Neural progenitor cell (in vitro differentiated cells): ENCODE measurements around the gene TMEM185B. TPM values are rescaled to one million over a fixed set of nuclear protein-coding genes. Genes with fewer than 3 reads are reported as not detected.

Source experiments
- DNase-seq: peaks from one replicate; pipeline ENCODE4 v3.0.0-alpha.2; 2016; ENCODE audit warnings: low spot score
- H2AFZ ChIP-seq: fragments of 200-600 bp; sonication (generic); replicated peaks from 2 replicates; pipeline ENCODE4 v1.6.1; 2016; ENCODE audit warnings: antibody characterized with exemption
- H3F3A ChIP-seq: fragments of 200-600 bp; sonication (generic); 2 replicates; pipeline ENCODE4 v1.6.1; 2016; ENCODE audit warnings: antibody characterized with exemption, low read depth
- H3K27ac ChIP-seq: fragments of 200-600 bp; sonication (generic); 2 replicates; pipeline ENCODE4 v1.5.1; 2016; ENCODE audit warnings: mild to moderate bottlenecking
- H3K27me3 ChIP-seq: fragments of 200-600 bp; sonication (generic); 2 replicates; pipeline ENCODE4 v1.6.1; 2016; ENCODE audit warnings: mild to moderate bottlenecking, moderate library complexity
- H3K36me3 ChIP-seq: fragments of 200-600 bp; sonication (generic); 2 replicates; pipeline ENCODE4 v1.5.1; 2016
- H3K4me1 ChIP-seq: fragments of 200-600 bp; sonication (generic); 2 replicates; pipeline ENCODE4 v1.6.1; 2016; ENCODE audit warnings: mixed run types
- H3K4me2 ChIP-seq: fragments of 200-600 bp; sonication (generic); 2 replicates; pipeline ENCODE4 v1.6.1; 2016
- H3K4me3 ChIP-seq: fragments of 200-600 bp; sonication (generic); 2 replicates; pipeline ENCODE4 v1.5.1; 2016
- H3K79me2 ChIP-seq: fragments of 200-600 bp; sonication (generic); 2 replicates; pipeline ENCODE4 v1.6.1; 2016; ENCODE audit warnings: low read depth
- H3K9ac ChIP-seq: fragments of 200-600 bp; sonication (generic); 2 replicates; pipeline ENCODE4 v1.6.1; 2016
- H3K9me3 ChIP-seq: fragments of 200-600 bp; sonication (generic); 2 replicates; pipeline ENCODE4 v1.5.1; 2016; ENCODE audit warnings: low read depth
- H4K20me1 ChIP-seq: fragments of 200-600 bp; sonication (generic); 2 replicates; pipeline ENCODE4 v1.6.1; 2016; ENCODE audit warnings: low read depth
- H3K27ac Mint-ChIP-seq: 3 replicates; pipeline ENCODE4 v1.8.0; 2021; ENCODE audit warnings: mixed read lengths
- H3K27me3 Mint-ChIP-seq: 2 replicates; pipeline ENCODE4 v1.8.0; 2022; ENCODE audit warnings: low read depth, mild to moderate bottlenecking, inconsistent platforms, moderate library complexity, mixed read lengths; ENCODE audit not compliant: insufficient read depth
- H3K36me3 Mint-ChIP-seq: 3 replicates; pipeline ENCODE4 v1.8.0; 2021; ENCODE audit warnings: mixed read lengths
- H3K4me1 Mint-ChIP-seq: 3 replicates; pipeline ENCODE4 v1.8.0; 2021; ENCODE audit warnings: mixed read lengths
- H3K4me3 Mint-ChIP-seq: 3 replicates; pipeline ENCODE4 v1.8.0; 2021; ENCODE audit warnings: mild to moderate bottlenecking, moderate library complexity, mixed read lengths
- H3K9me3 Mint-ChIP-seq: 3 replicates; pipeline ENCODE4 v1.8.0; 2020; ENCODE audit warnings: mixed read lengths
- EZH2 ChIP-seq: fragments of 200-600 bp; sonication (generic); IDR thresholded peaks from 2 replicates; pipeline ENCODE4 v1.6.1; 2017; ENCODE audit warnings: antibody characterized with exemption, mild to moderate bottlenecking, moderate library complexity
- EZH2phosphoT487 ChIP-seq: fragments of 200-600 bp; sonication (generic); IDR thresholded peaks from 2 replicates; pipeline ENCODE4 v1.6.1; 2017; ENCODE audit warnings: antibody characterized with exemption
- total RNA-seq: library from RNA; depleted of rRNA; stranded (reverse); fragments of >200 nt; gene quantifications from 2 replicates; pipeline ENCODE4 v1.2.3, GENCODE V29; 2015; ENCODE audit warnings: low replicate concordance
- TF ChIP-seq, protein P1 (sequence below): fragments of 200-600 bp; sonication (generic); IDR thresholded peaks from 2 replicates; pipeline ENCODE4 v1.5.1; 2017; ENCODE audit warnings: antibody characterized with exemption, mild to moderate bottlenecking

TMEM185B gene
- total RNA-seq, 1 donor from 2014 or later = 11.1 TPM

DNA sequence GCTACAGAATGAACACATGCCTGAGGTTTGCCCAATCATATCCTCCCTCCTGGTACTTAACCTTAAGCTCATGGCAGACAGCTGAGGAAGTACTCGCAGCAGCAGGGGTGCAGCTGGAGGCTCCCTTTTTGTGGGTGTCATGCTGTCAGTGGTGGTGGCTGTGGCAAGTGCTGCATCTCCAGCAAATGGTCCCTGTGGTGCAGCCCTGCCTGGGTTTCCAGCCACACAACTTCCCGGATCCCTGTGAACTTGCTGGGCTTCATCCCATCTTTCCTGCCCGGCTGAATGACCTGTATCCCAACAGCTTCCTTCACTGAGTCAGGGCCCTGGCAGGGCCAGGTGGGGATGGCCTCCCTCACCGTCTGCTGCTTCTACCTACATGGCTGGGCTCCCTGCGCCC is 5.0 kb downstream of the TMEM185B start:
- no peak for DNase-seq
- no peak overlapping the region for H3K9ac ChIP-seq
- TF ChIP-seq EZH2phosphoT487 = no peak
- TF ChIP-seq EZH2 = no peak
- TF ChIP-seq, protein P1, sequence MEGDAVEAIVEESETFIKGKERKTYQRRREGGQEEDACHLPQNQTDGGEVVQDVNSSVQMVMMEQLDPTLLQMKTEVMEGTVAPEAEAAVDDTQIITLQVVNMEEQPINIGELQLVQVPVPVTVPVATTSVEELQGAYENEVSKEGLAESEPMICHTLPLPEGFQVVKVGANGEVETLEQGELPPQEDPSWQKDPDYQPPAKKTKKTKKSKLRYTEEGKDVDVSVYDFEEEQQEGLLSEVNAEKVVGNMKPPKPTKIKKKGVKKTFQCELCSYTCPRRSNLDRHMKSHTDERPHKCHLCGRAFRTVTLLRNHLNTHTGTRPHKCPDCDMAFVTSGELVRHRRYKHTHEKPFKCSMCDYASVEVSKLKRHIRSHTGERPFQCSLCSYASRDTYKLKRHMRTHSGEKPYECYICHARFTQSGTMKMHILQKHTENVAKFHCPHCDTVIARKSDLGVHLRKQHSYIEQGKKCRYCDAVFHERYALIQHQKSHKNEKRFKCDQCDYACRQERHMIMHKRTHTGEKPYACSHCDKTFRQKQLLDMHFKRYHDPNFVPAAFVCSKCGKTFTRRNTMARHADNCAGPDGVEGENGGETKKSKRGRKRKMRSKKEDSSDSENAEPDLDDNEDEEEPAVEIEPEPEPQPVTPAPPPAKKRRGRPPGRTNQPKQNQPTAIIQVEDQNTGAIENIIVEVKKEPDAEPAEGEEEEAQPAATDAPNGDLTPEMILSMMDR = no peak
- no peaks in the 10 kb centered on the region for H3F3A ChIP-seq
- no peak overlapping the region for H3K4me3 Mint-ChIP-seq
- H2AFZ ChIP-seq = no peak overlapping the region
- H3K4me1 Mint-ChIP-seq = peaks cover 13% of the 10 kb centered on the region
- peaks cover 18% of the 10 kb centered on the region for H3K79me2 ChIP-seq
- H3K27me3 Mint-ChIP-seq = peaks cover 10% of the 10 kb centered on the region
- peaks cover 25% of the 10 kb centered on the region for H3K9me3 Mint-ChIP-seq
- H3K9me3 ChIP-seq = no peaks in the 10 kb centered on the region
- no peaks in the 10 kb centered on the region for H3K27me3 ChIP-seq
- H4K20me1 ChIP-seq = no peaks in the 10 kb centered on the region
- no peak overlapping the region for H3K4me2 ChIP-seq
- H3K27ac Mint-ChIP-seq = no peak overlapping the region
- H3K36me3 ChIP-seq = no peaks in the 10 kb centered on the region
- H3K27ac ChIP-seq = no peak overlapping the region
- H3K36me3 Mint-ChIP-seq = peaks cover 33% of the 10 kb centered on the region
- H3K4me3 ChIP-seq = no peak overlapping the region
- H3K4me1 ChIP-seq = peaks cover 6% of the 10 kb centered on the region

DNA sequence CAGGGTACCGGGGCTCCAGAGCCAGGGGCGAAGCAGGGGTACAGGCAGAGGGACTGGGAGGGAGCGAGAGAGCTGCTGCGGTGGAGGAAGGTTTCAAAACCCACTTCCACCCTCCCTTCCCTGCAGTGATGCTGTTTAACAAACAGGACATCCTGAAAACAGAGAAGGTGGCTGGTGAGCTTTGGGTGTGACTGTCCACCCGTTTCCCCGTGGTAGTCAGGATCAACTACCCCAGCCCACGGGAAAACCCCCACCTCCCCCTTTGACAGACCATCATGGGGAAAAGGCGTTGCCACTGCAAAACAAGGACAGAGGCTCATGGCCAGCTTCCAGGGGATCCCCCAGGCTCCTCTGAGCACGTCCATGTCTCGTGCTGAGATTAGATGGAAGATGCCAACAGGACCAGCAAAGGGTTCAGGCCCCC is 12.9 kb downstream of the TMEM185B start:
- Histone ChIP-seq H3K4me3 (no peak overlapping the region), H3K27me3 (no peaks in the 10 kb centered on the region), H3F3A (peaks cover 3% of the 10 kb centered on the region), H3K36me3 (no peaks in the 10 kb centered on the region), H3K4me1 (peaks cover 3% of the 10 kb centered on the region), H2AFZ (no peak overlapping the region), H3K27ac (no peak overlapping the region), H4K20me1 (no peaks in the 10 kb centered on the region), H3K9me3 (no peaks in the 10 kb centered on the region), H3K79me2 (no peaks in the 10 kb centered on the region), H3K4me2 (no peak overlapping the region), H3K9ac (no peak overlapping the region)
- Mint-ChIP-seq H3K27me3 (no peaks in the 10 kb centered on the region), H3K4me1 (peaks cover 5% of the 10 kb centered on the region), H3K27ac (no peak overlapping the region), H3K4me3 (no peak overlapping the region), H3K9me3 (no peaks in the 10 kb centered on the region), H3K36me3 (no peaks in the 10 kb centered on the region)
- no peak for DNase-seq
- no peak for TF ChIP-seq EZH2phosphoT487
- TF ChIP-seq, protein P1 = no peak
- no peak for TF ChIP-seq EZH2

DNA sequence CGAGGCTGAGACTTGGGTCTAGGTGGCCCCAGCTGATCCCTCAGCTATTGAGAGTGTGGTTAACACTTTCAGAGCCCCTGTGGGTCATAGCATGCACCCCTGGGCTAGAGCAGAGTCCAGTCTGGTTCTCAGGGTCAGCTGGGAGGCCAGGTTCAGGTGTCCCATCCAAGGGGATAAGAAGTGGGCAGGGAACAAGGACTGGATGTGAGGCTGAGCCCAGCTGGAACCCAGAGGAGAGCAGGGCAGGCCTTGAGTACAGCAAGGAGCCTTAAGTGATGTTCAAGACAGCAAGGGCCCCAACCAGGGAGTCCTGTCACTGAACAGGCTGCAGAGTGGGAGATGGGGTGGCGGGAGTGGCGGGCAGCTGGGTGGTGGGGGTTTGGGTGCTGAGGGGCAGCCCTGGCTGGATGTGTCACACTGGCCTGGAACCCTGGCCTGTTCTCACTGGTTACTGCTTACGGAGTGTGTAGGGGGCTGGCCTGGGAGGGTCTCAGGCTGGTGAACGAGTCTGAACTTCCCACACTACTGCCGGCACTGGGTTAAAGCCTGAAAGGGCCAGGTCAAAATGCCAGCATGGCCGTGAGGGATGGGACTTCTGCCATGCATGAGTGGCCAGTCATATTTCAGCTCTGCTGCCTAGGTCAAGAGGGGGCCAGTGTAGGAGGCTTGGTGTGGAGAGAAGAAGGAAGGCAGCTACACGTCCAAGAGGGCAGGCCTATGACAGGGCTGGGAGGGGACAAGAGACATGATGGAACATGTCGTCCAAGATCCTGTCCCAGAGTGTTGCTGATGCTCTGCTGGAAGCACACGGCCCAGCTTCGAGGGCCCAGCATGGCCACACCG is 13.6 kb downstream of the TMEM185B start:
- Histone ChIP-seq H2AFZ (no peak overlapping the region), H3K9me3 (no peaks in the 10 kb centered on the region), H3F3A (peaks cover 3% of the 10 kb centered on the region), H3K79me2 (no peaks in the 10 kb centered on the region), H3K4me2 (no peak overlapping the region), H4K20me1 (no peaks in the 10 kb centered on the region), H3K27me3 (no peaks in the 10 kb centered on the region), H3K36me3 (no peaks in the 10 kb centered on the region), H3K27ac (no peak overlapping the region), H3K4me3 (no peak overlapping the region), H3K4me1 (peaks cover 3% of the 10 kb centered on the region), H3K9ac (no peak overlapping the region)
- Mint-ChIP-seq H3K9me3 (no peaks in the 10 kb centered on the region), H3K27ac (no peak overlapping the region), H3K4me1 (peaks cover 5% of the 10 kb centered on the region), H3K36me3 (no peaks in the 10 kb centered on the region), H3K27me3 (no peaks in the 10 kb centered on the region), H3K4me3 (no peak overlapping the region)
- DNase-seq = no peak
- TF ChIP-seq, protein P1 = no peak
- no peak for TF ChIP-seq EZH2
- no peak for TF ChIP-seq EZH2phosphoT487
